ENCODE measurements around the gene EHMT1. TPM values are rescaled to one million over a fixed set of nuclear protein-coding genes. Genes with fewer than 3 reads are reported as not detected.

The EHMT1 gene
- total and polyA plus RNA-seq, 2 of the 8 experiments (the other 6 are each of a cell fraction or from before 2014, with no cell fraction given) = 95.7 to 163 TPM

DNA sequence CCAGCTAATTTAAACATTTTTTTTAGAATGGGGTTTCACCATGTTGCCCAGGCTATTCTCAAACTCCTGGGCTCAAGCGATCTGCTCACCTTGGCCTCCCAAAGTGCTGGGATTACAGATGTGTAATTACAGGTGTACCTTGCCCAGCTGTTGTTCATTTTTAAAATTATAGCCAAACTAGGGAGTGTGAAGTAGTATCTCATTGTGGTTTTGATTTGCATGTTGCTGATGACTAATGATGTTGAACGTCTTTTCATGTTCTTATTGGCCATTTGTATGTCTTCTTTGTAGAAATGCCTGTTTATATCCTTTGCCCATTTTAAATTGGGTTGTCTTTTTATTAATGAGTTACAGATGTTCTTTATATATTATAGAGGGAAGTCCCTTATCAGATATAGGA is 31.5 kb downstream of the EHMT1 start:
- DNase-seq (ENCODE audit: low read depth in 1 of 2, low spot score in 2 of 2) (no peak), FAIRE-seq (no peak)
- no peak overlapping the region for H4K91ac ChIP-seq (replicated peaks; ENCODE audit: insufficient read length, low read length)
- H3K23me2 ChIP-seq (ENCODE audit: low read depth, low read length) = no peaks in the 10 kb centered on the region
- peaks cover 0 to 6% (median 2%) of the 10 kb centered on the region in 4 experiments; a peak in 3 of 7 replicates for H3K4me1 ChIP-seq (replicated peaks in 1 of 4; ENCODE audit: control insufficient read depth in 3 of 4, insufficient read depth in 4 of 4, low read length in 3 of 4)
- no peaks in the 10 kb centered on the region for H3K27me3 ChIP-seq (replicated peaks in 1 of 4; ENCODE audit: control insufficient read depth in 3 of 4, extremely low read depth in 1 of 4, insufficient read depth in 3 of 4, low read length in 3 of 4)
- H3K9ac ChIP-seq (replicated peaks in 1 of 4; ENCODE audit: extremely low read depth in 1 of 4, low read depth in 3 of 4, low read length in 3 of 4) = no peak overlapping the region
- no peak overlapping the region for H3K14ac ChIP-seq (ENCODE audit: insufficient read length)
- H3K9me3 ChIP-seq (ENCODE audit: insufficient read depth in 2 of 2, low read depth in 1 of 2, low read length in 1 of 2) = 0 out of 4 replicates have a peak, but pooled peaks cover 0 to 2% of the 10 kb centered on the region in 2 experiments
- H2BK120ac ChIP-seq (replicated peaks; ENCODE audit: low read depth, low read length) = no peak overlapping the region
- no peak overlapping the region for H3K23ac ChIP-seq (ENCODE audit: insufficient read length)
- H4K8ac ChIP-seq (ENCODE audit: extremely low read depth, insufficient read depth, low read length) = no peak overlapping the region
- H3K56ac ChIP-seq (replicated peaks; ENCODE audit: insufficient read length, low read depth, low read length) = no peak overlapping the region
- WGBS, 2 experiments (ENCODE audit: extremely low coverage in 1 of 2, insufficient coverage in 1 of 2, insufficient read length in 1 of 2, insufficient replicate concordance in 2 of 2, low coverage in 1 of 2, low lambda C conversion rate in 2 of 2, missing lambda C conversion rate in 1 of 2) = 98% methylated on average over 2 of the region's 2 CpGs; no CpG with 5 or more reads in 1 of the 2 experiments
- TF ChIP-seq RFX5 (IDR thresholded peaks at IDR 0.05; ENCODE audit: borderline replicate concordance, low read depth, low read length) (no peak), KDM5A (IDR thresholded peaks at IDR 0.05; ENCODE audit: low read length) (no peak), TAF1 (IDR thresholded peaks at IDR 0.05; ENCODE audit: low read depth, low read length) (no peak), EP300 (IDR thresholded peaks at IDR 0.05; ENCODE audit: borderline replicate concordance in 1 of 2, low read depth in 2 of 2, low read length in 2 of 2) (no peak), CTBP2 (IDR thresholded peaks at IDR 0.05; ENCODE audit: borderline replicate concordance, insufficient read depth, insufficient read length, low read length) (no peak)
- no peak overlapping the region for H2BK15ac ChIP-seq (ENCODE audit: low read length)
- peaks cover 12 to 18% of the 10 kb centered on the region in 2 experiments for H4K20me1 ChIP-seq (replicated peaks in 1 of 2; ENCODE audit: control insufficient read depth in 1 of 2, insufficient read depth in 2 of 2, low read length in 2 of 2)
- H3K36me3 ChIP-seq (ENCODE audit: control insufficient read depth in 2 of 4, insufficient read depth in 4 of 4, low read length in 3 of 4) = peaks cover 0 to 14% (median under 1%) of the 10 kb centered on the region in 4 experiments; a peak in 2 of 8 replicates
- H2BK5ac ChIP-seq (ENCODE audit: low read depth, low read length) = no peak overlapping the region
- H3K4ac ChIP-seq (replicated peaks; ENCODE audit: insufficient read length, low read depth, low read length) = no peak overlapping the region
- POLR2A ChIA-PET (ENCODE audit: partially characterized antibody) = interaction anchor here (1.0 kb wide), 1 partner anchor 17 kb away, joined by 3 read pairs; no protein-coding TSS in a partner anchor
- H3K79me1 ChIP-seq (ENCODE audit: low read depth, low read length) = peaks cover 21% of the 10 kb centered on the region
- H3K27ac ChIP-seq (ENCODE audit: low read depth, low read length) = no peak overlapping the region
- no peak overlapping the region for H2AFZ ChIP-seq (ENCODE audit: low read length)
- no peak overlapping the region for H3K18ac ChIP-seq (ENCODE audit: extremely low read depth, low read length)
- no peak overlapping the region for H2BK12ac ChIP-seq (ENCODE audit: low read depth, low read length)
- no peak overlapping the region for H3K4me3 ChIP-seq (ENCODE audit: extremely low read depth in 1 of 4, insufficient read depth in 2 of 4, low read depth in 3 of 4, low read length in 4 of 4)
- CTCF ChIA-PET (ENCODE audit: partially characterized antibody) = no interaction called here
- peaks cover 3 to 92% of the 10 kb centered on the region in 2 experiments for H3K79me2 ChIP-seq (ENCODE audit: control insufficient read depth in 1 of 2, insufficient read depth in 2 of 2, low read length in 2 of 2)
- no peak overlapping the region for H2AK5ac ChIP-seq (ENCODE audit: low read depth, low read length)
- H4K5ac ChIP-seq (ENCODE audit: insufficient read length, low read depth, low read length) = no peak overlapping the region
- no peak overlapping the region for H2BK20ac ChIP-seq (ENCODE audit: low read length)
- no peak overlapping the region for H3K4me2 ChIP-seq (ENCODE audit: insufficient read depth in 1 of 2, low read depth in 2 of 2, low read length in 2 of 2)

Measured in H1 (cell line).